Nephron (organoid): Measurements from ENCODE around the gene SCYL2.

Source experiments
- H3K27ac Mint-ChIP-seq, 3 experiments: 2 replicates each; pipeline ENCODE4 v1.8.0; 2020; ENCODE audit warnings: mixed read lengths in 3 of 3, mild to moderate bottlenecking in 2 of 3, moderate library complexity in 1 of 3
- H3K27me3 Mint-ChIP-seq: 2 replicates; pipeline ENCODE4 v1.8.0; 2021; ENCODE audit warnings: low read depth, mild to moderate bottlenecking, moderate library complexity, mixed read lengths
- H3K36me3 Mint-ChIP-seq: 2 replicates; pipeline ENCODE4 v1.8.0; 2020; ENCODE audit warnings: low read depth, mixed read lengths
- H3K4me1 Mint-ChIP-seq: 2 replicates; pipeline ENCODE4 v1.8.0; 2020; ENCODE audit warnings: mixed read lengths
- H3K4me3 Mint-ChIP-seq, 3 experiments: 2 replicates each; pipeline ENCODE4 v1.8.0; 2020; ENCODE audit warnings: mild to moderate bottlenecking in 3 of 3, mixed read lengths in 3 of 3, moderate library complexity in 2 of 3
- H3K9me3 Mint-ChIP-seq: 2 replicates; pipeline ENCODE4 v1.8.0; 2020; ENCODE audit warnings: mixed read lengths
- CTCF ChIP-seq, 3 experiments: fragments of 200-600 bp; sonication (generic); IDR thresholded peaks; one replicate each; pipeline ENCODE4 v1.5.0; 2021; ENCODE audit warnings: antibody characterized with exemption in 3 of 3; ENCODE audit not compliant: unreplicated experiment in 3 of 3

SCYL2 gene

GRCh38 chr12:100381379-100381778, 114.4 kb downstream of the SCYL2 start:
- Mint-ChIP-seq H3K9me3 (no peaks in the 10 kb centered on the region), H3K4me1 (no peaks in the 10 kb centered on the region), H3K27ac (no peak overlapping the region)

GRCh38 chr12:100382338-100382737, 115.4 kb downstream of the SCYL2 start:
- Mint-ChIP-seq H3K4me3 (no peak overlapping the region), H3K27me3 (no peaks in the 10 kb centered on the region), H3K4me1 (no peaks in the 10 kb centered on the region), H3K9me3 (no peaks in the 10 kb centered on the region), H3K36me3 (no peaks in the 10 kb centered on the region), H3K27ac (no peak overlapping the region)
- no peak for TF ChIP-seq CTCF (IDR thresholded peaks at IDR 0.05; ENCODE audit: unreplicated experiment in 3 of 3)

More at GRCh38 chr12:100381379-100381778, 114.4 kb downstream of the SCYL2 start:
- Mint-ChIP-seq H3K27me3 (no peaks in the 10 kb centered on the region), H3K36me3 (no peaks in the 10 kb centered on the region), H3K4me3 (no peak overlapping the region)
- no peak for TF ChIP-seq CTCF (IDR thresholded peaks at IDR 0.05; ENCODE audit: unreplicated experiment in 3 of 3)

DNA sequence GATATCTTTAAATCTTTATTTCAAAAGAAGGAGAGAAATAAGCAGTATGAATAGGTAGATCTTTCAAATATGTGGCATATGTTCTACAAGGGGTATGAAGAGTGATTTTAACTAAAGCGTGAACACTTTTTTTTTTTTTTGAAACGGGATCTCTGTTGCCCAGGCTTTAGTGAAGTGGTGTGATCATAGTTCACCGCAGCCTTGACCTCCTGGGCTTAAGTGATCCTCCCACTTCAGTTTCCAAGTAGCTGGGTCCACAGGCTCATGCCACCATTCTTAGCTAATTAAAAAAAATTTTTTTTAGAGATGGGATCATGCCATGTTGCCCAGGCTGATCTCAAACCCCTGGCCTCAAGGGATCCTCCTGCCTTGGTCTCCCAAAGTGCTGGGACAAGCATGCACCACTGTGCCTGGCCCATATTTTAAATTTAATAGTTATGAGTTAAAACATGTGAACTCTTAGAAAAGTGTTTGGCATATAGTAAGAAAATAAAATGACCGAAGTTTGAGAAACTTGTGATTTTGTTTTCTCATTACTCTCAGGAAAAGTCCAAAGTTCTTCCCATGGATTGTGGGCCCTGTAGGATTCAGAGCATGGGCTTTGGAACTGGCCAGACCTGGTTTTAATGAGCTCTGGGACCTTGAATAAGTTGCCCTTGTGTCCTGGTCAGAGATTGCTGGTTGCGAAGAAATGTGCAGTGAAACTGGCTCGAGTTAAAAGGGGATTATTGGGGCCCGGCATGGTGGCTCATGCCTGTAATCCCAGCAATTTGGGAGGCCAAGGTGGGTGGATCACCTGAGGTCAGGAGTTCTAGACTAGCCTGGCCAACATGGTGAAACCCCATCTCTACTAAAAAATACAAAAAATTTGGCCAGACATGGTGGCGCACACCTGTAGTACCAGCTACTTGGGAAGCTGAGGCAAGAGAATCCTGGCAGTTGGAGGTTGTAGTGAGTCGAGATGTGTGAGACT, 116.9 kb downstream of the SCYL2 start:
- Mint-ChIP-seq H3K4me3 (no peak overlapping the region), H3K36me3 (no peaks in the 10 kb centered on the region), H3K4me1 (no peaks in the 10 kb centered on the region), H3K27ac (no peak overlapping the region), H3K9me3 (no peaks in the 10 kb centered on the region), H3K27me3 (no peaks in the 10 kb centered on the region)
- TF ChIP-seq CTCF (IDR thresholded peaks at IDR 0.05; ENCODE audit: unreplicated experiment in 3 of 3): no peak

DNA sequence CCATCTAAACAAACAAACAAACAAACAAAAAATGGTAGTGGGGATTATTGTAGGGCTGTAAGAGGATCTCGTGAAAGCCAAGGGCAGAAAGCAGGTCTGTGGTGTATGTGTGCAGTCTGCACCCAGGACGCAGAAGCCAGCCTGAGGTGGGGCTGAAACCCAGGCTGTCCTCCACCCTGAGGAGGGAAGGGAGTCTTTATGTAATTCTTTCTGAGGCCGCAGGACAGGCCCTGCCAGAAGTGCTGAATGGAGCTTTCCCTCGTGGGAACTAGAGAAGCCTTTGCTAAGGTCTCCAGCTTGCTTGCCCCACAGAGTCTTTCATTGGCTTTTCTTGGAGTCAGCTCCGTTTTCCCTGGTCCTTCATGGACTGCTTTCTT, 117.6 kb downstream of the SCYL2 start:
- Mint-ChIP-seq H3K27ac (no peak overlapping the region), H3K4me1 (no peaks in the 10 kb centered on the region), H3K36me3 (no peaks in the 10 kb centered on the region), H3K4me3 (no peak overlapping the region), H3K9me3 (no peaks in the 10 kb centered on the region), H3K27me3 (no peaks in the 10 kb centered on the region)
- TF ChIP-seq CTCF (IDR thresholded peaks at IDR 0.05; ENCODE audit: unreplicated experiment in 3 of 3): no peak

- TF ChIP-seq CTCF (IDR thresholded peaks at IDR 0.05; ENCODE audit: unreplicated experiment in 3 of 3): no peak
- H3K4me1 Mint-ChIP-seq: no peaks in the 10 kb centered on the region
- no peaks in the 10 kb centered on the region for H3K27me3 Mint-ChIP-seq
- H3K9me3 Mint-ChIP-seq: no peaks in the 10 kb centered on the region
- no peak overlapping the region for H3K27ac Mint-ChIP-seq
- H3K4me3 Mint-ChIP-seq: no peak overlapping the region
- H3K36me3 Mint-ChIP-seq: no peaks in the 10 kb centered on the region
Measured at GRCh38 chr12:100388382-100388781, 121.4 kb downstream of the SCYL2 start.
